CD4-positive, alpha-beta T cell treated with Interferon alpha-2 for 1 hour (primary cell): ENCODE measurements around the gene ARID3B.
"Not testable (repeated sequence)": the region's sequence is repeated elsewhere in the genome, so short reads cannot be mapped to it uniquely, and the experiment has no call there.

Experiments used
- DNase-seq, 2 donors: peaks; one replicate each; pipeline ENCODE4 v3.0.0-alpha.2; 2020 to 2022

Gene ARID3B

GRCh38 chr15:74537736-74538135, 3.3 kb upstream of the ARID3B start:
- no peak for DNase-seq

GRCh38 chr15:74539521-74539920, 1.5 kb upstream of the ARID3B start:
- DNase-seq, result not testable (repeated sequence)

GRCh38 chr15:74540161-74540760, 759 bp upstream of the ARID3B start:
- DNase-seq, result no peak

GRCh38 chr15:74541494-74542165, 610 bp downstream of the ARID3B start:
- peak; percentile 71 to 76 for DNase-seq

- DNase-seq, result no peak
These were observed 1.4 kb downstream of the ARID3B start for GRCh38 chr15:74542166-74543042.

GRCh38 chr15:74543043-74543422, 2.0 kb downstream of the ARID3B start:
- DNase-seq, result no peak

GRCh38 chr15:74543583-74543982, 2.6 kb downstream of the ARID3B start:
- DNase-seq, result peak; percentile 3 to 62

GRCh38 chr15:74545086-74545485, 4.1 kb downstream of the ARID3B start:
- no peak for DNase-seq

- DNase-seq, result peak; percentile 90 to 91
These were observed 5.0 kb downstream of the ARID3B start for GRCh38 chr15:74545776-74546656.

GRCh38 chr15:74547616-74548015, 6.6 kb downstream of the ARID3B start:
- no peak for DNase-seq

GRCh38 chr15:74548241-74548640, 7.2 kb downstream of the ARID3B start:
- no peak for DNase-seq

GRCh38 chr15:74549816-74550215, 8.8 kb downstream of the ARID3B start:
- DNase-seq, result no peak

GRCh38 chr15:74551714-74552113, 10.7 kb downstream of the ARID3B start:
- no peak for DNase-seq

- DNase-seq, result no peak
These were observed 11.9 kb downstream of the ARID3B start for GRCh38 chr15:74552773-74553441.

- no peak for DNase-seq
These were observed 14.2 kb downstream of the ARID3B start for GRCh38 chr15:74555192-74555591.

- no peak for DNase-seq
These were observed 17.7 kb downstream of the ARID3B start for GRCh38 chr15:74558706-74559105.

GRCh38 chr15:74563442-74563841, 22.4 kb downstream of the ARID3B start:
- DNase-seq, result no peak

- DNase-seq, result no peak
These were observed 23.2 kb downstream of the ARID3B start for GRCh38 chr15:74564182-74564581.

- no peak for DNase-seq
These were observed 24.5 kb downstream of the ARID3B start for GRCh38 chr15:74565381-74566085.

- DNase-seq, result no peak
These were observed 27.6 kb downstream of the ARID3B start for GRCh38 chr15:74568594-74568993.

GRCh38 chr15:74569731-74570070, 28.7 kb downstream of the ARID3B start:
- DNase-seq, result no peak

- no peak for DNase-seq
These were observed 30.2 kb downstream of the ARID3B start for GRCh38 chr15:74571191-74571590.
